Upper lobe of right lung (tissue), 1 donor: ENCODE data around the gene PPAN. TPM values are rescaled to one million over a fixed set of nuclear protein-coding genes. Genes with fewer than 3 reads are reported as not detected.

Experiments
- ATAC-seq: fragments of 200-7000 bp; cut with Tn5 transposase; one replicate; pipeline ENCODE4 v1.9.1; 2020; ENCODE audit warnings: mild to moderate bottlenecking, moderate library complexity
- DNase-seq: peaks from one replicate; pipeline ENCODE4 v3.0.0-alpha.2; 2020
- H3K27ac ChIP-seq: fragments of 200-600 bp; one replicate; pipeline ENCODE4 v1.8.0; 2022
- H3K27me3 ChIP-seq: fragments of 200-600 bp; one replicate; pipeline ENCODE4 v1.8.0; 2022; ENCODE audit warnings: mild to moderate bottlenecking
- H3K36me3 ChIP-seq: fragments of 200-600 bp; one replicate; pipeline ENCODE4 v1.8.0; 2022
- H3K4me1 ChIP-seq: fragments of 200-600 bp; one replicate; pipeline ENCODE4 v1.8.0; 2022
- H3K4me3 ChIP-seq: fragments of 200-600 bp; one replicate; pipeline ENCODE4 v1.8.0; 2022; ENCODE audit warnings: mild to moderate bottlenecking
- H3K9me3 ChIP-seq: fragments of 200-600 bp; one replicate; pipeline ENCODE4 v1.8.0; 2022
- CTCF ChIP-seq: fragments of 200-600 bp; IDR thresholded peaks from one replicate; pipeline ENCODE4 v1.8.0; 2022; ENCODE audit warnings: antibody characterized with exemption
- intact Hi-C: fragments of 100-400 bp; cut with DNase I; formaldehyde crosslinking; loops from one replicate; pipeline ENCODE4 v1.11.0; 2022
- total RNA-seq: library from RNA; stranded (reverse); fragmentation: NEBNext Ultra II Directional; extraction: Animal tissue kit (Norgen Biotek cat#: 25700); gene quantifications from one replicate; pipeline ENCODE4 v1.2.1, GENCODE V29; 2021
- donor health status: DM: no; HTN: yes; CAD: no; lungs with severe emphysema.

The PPAN gene
- total RNA-seq, 1 donor from 2014 or later, result 35.2 TPM

GRCh38 chr19:10091370-10091687 lies 14.8 kb upstream of the PPAN start:
- H3K27ac ChIP-seq, result no peak overlapping the region
- ATAC-seq (no peak), DNase-seq (no peak)
- TF ChIP-seq CTCF, result no peak
- H3K4me3 ChIP-seq, result no peak overlapping the region
- H3K4me1 ChIP-seq, result peaks cover 4% of the 10 kb centered on the region
- intact Hi-C loops, result no loop called here
- H3K27me3 ChIP-seq, result no peaks in the 10 kb centered on the region
- no peaks in the 10 kb centered on the region for H3K9me3 ChIP-seq
- peaks cover 19% of the 10 kb centered on the region for H3K36me3 ChIP-seq

GRCh38 chr19:10091895-10092641 lies 14.1 kb upstream of the PPAN start:
- Histone ChIP-seq H3K4me3 (no peak overlapping the region), H3K36me3 (peaks cover 19% of the 10 kb centered on the region), H3K27ac (no peak overlapping the region), H3K27me3 (no peaks in the 10 kb centered on the region), H3K9me3 (no peaks in the 10 kb centered on the region), H3K4me1 (peaks cover 9% of the 10 kb centered on the region)
- TF ChIP-seq CTCF, result no peak
- ATAC-seq, result no peak
- intact Hi-C loops, result no loop called here
- no peak for DNase-seq

GRCh38 chr19:10092648-10093294 lies 13.4 kb upstream of the PPAN start:
- no peak overlapping the region for H3K27ac ChIP-seq
- H3K4me1 ChIP-seq, result peaks cover 9% of the 10 kb centered on the region
- no peak for TF ChIP-seq CTCF
- DNase-seq (no peak), ATAC-seq (no peak)
- H3K36me3 ChIP-seq, result peaks cover 19% of the 10 kb centered on the region
- no peak overlapping the region for H3K4me3 ChIP-seq
- H3K27me3 ChIP-seq, result no peaks in the 10 kb centered on the region
- intact Hi-C loops, result no loop called here
- H3K9me3 ChIP-seq, result no peaks in the 10 kb centered on the region

- intact Hi-C loops, result no loop called here
- Histone ChIP-seq H3K27me3 (no peaks in the 10 kb centered on the region), H3K36me3 (peaks cover 19% of the 10 kb centered on the region), H3K4me1 (peaks cover 9% of the 10 kb centered on the region), H3K4me3 (no peak overlapping the region), H3K9me3 (no peaks in the 10 kb centered on the region), H3K27ac (no peak overlapping the region)
- ATAC-seq, result no peak
- no peak for TF ChIP-seq CTCF
- no peak for DNase-seq
These were observed 12.6 kb upstream of the PPAN start for GRCh38 chr19:10093295-10094186.

GRCh38 chr19:10095622-10095947 lies 10.6 kb upstream of the PPAN start:
- H3K36me3 ChIP-seq, result peaks cover 14% of the 10 kb centered on the region
- peaks cover 9% of the 10 kb centered on the region for H3K4me1 ChIP-seq
- H3K27me3 ChIP-seq, result no peaks in the 10 kb centered on the region
- H3K27ac ChIP-seq, result peak overlapping the region; percentile 82
- intact Hi-C loops, result no loop called here
- H3K9me3 ChIP-seq, result no peaks in the 10 kb centered on the region
- TF ChIP-seq CTCF, result no peak
- DNase-seq, result no peak
- H3K4me3 ChIP-seq, result peak overlapping the region; percentile 38
- ATAC-seq, result no peak
